Measurements from ENCODE around the gene DRAM2. TPM values are rescaled to one million over a fixed set of nuclear protein-coding genes. Genes with fewer than 3 reads are reported as not detected.
"Not testable (repeated sequence)": the region's sequence is repeated elsewhere in the genome, so short reads cannot be mapped to it uniquely, and the experiment has no call there.

Gene DRAM2
- total RNA-seq, 6 experiments from 2014 or later: 23.6 to 32.0 (median 28.9) TPM

- H3K9me3 Mint-ChIP-seq: peaks cover 15% of the 10 kb centered on the region; the same call in 1 of the 2 replicates
- H3K27ac Mint-ChIP-seq: no peak overlapping the region
- DNase-seq: no peak
- no peak for TF ChIP-seq CTCF (IDR thresholded peaks at IDR 0.05)
- H3K27me3 Mint-ChIP-seq (ENCODE audit: insufficient read depth): peaks cover 4% of the 10 kb centered on the region
- H3K4me3 Mint-ChIP-seq: no peak overlapping the region
- 0 out of 2 replicates have a peak, but pooled peaks cover 8% of the 10 kb centered on the region for H3K36me3 Mint-ChIP-seq (ENCODE audit: low read depth)
- peaks cover 36% of the 10 kb centered on the region for H3K4me1 Mint-ChIP-seq (ENCODE audit: low read depth)
These were observed 54.2 kb downstream of the DRAM2 start for GRCh38 chr1:111085676-111086075.

GRCh38 chr1:111084999-111085398 lies 54.9 kb downstream of the DRAM2 start:
- Mint-ChIP-seq H3K9me3 (peaks cover 15% of the 10 kb centered on the region; the same call in 1 of the 2 replicates), H3K4me1 (ENCODE audit: low read depth) (peaks cover 36% of the 10 kb centered on the region), H3K4me3 (no peak overlapping the region), H3K27ac (no peak overlapping the region), H3K36me3 (ENCODE audit: low read depth) (0 out of 2 replicates have a peak, but pooled peaks cover 8% of the 10 kb centered on the region), H3K27me3 (ENCODE audit: insufficient read depth) (peaks cover 4% of the 10 kb centered on the region)
- no peak for DNase-seq
- TF ChIP-seq CTCF (IDR thresholded peaks at IDR 0.05): no peak

DNA sequence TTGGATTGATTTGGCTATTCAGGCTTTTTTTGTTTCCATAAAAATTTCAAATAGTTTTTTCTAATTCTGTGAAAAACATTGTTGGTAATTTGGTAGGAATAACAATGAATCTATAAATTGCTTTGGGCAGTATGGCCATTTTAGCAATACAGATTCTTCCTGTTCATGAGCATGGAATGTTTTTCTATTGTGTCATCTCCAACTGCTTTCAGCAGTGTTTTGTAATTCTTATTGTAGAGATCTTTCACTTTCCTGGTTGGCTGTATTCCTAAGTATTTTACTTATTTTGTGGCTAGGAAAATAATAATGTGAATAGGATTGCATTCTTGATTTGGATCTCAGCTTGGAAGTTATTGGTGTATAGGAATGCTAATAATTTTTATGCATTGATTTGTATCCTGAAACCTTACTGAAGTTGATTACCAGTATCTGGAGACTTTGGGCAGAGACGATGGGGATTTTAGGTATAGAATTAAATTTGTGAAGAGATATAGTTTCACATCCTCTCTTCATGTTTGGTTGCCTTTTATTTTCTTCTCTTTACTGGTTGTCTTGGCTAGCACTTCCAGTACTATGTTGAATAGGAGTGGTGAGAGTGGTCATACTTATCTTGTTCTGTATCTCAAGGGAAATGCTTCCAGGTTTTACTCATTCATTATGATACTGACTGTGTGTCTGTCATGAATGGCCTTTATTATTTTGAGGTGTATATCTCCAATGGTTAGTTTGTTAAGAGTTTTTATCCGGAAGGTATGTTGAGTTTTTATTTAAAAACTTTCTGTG lies 57.3 kb downstream of the DRAM2 start:
- TF ChIP-seq CTCF (IDR thresholded peaks at IDR 0.05): no peak
- Mint-ChIP-seq H3K27me3 (ENCODE audit: insufficient read depth) (peaks cover 7% of the 10 kb centered on the region; the same call in 1 of the 2 replicates), H3K4me3 (peak overlapping the region; percentile 56), H3K27ac (peak overlapping the region; percentile 74), H3K9me3 (peaks cover 19% of the 10 kb centered on the region; the same call in 1 of the 2 replicates), H3K36me3 (ENCODE audit: low read depth) (0 out of 2 replicates have a peak, but pooled peaks cover 8% of the 10 kb centered on the region), H3K4me1 (ENCODE audit: low read depth) (peaks cover 36% of the 10 kb centered on the region)
- DNase-seq: peak; percentile 76

DNA sequence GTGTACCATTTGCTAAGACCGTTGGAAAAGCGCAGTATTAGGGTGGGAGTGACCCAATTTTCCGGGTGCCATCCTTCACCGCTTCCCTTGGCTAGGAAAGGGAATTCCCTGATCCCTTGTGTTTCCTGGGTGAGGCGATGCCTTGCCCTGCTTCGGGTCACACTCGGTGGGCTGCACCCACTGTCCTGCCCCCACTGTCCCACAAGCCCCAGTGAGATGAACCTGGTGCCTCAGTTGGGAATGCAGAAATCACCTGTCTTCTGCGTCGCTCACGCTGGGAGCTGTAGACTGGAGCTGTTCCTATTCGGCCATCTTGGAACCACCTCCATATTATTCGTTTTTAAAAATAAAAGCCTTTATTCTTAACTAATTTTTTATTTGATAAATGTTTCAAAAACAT lies 60.6 kb downstream of the DRAM2 start:
- H3K36me3 Mint-ChIP-seq (ENCODE audit: low read depth); H3K4me3 Mint-ChIP-seq; DNase-seq; H3K27ac Mint-ChIP-seq: not testable (repeated sequence)
- Mint-ChIP-seq H3K4me1 (ENCODE audit: low read depth) (peaks cover 31% of the 10 kb centered on the region), H3K9me3 (peaks cover 13% of the 10 kb centered on the region), H3K27me3 (ENCODE audit: insufficient read depth) (peaks cover 16% of the 10 kb centered on the region)

GRCh38 chr1:111077312-111077711 lies 62.6 kb downstream of the DRAM2 start:
- Mint-ChIP-seq H3K4me1 (ENCODE audit: low read depth) (peaks cover 11% of the 10 kb centered on the region), H3K9me3 (peaks cover 13% of the 10 kb centered on the region), H3K27me3 (ENCODE audit: insufficient read depth) (peaks cover 16% of the 10 kb centered on the region)
- not testable (repeated sequence) for DNase-seq; H3K36me3 Mint-ChIP-seq (ENCODE audit: low read depth); H3K4me3 Mint-ChIP-seq; H3K27ac Mint-ChIP-seq

Other genes starting within 250 kb of the DRAM2 start
- 10 to 100 TPM; 14.7 to 17.9 (median 17.2) TPM for gene LRIF1, start 176.2 kb downstream of the DRAM2 start, total RNA-seq (2021; fragmentation: NEBNext Ultra II Directional; extraction: Animal tissue kit (Norgen Biotek cat#: 25700))
- gene CEPT1, start 130 bp upstream of the DRAM2 start, total RNA-seq (2021; fragmentation: NEBNext Ultra II Directional; extraction: Animal tissue kit (Norgen Biotek cat#: 25700)): 10 to 100 TPM; 26.5 to 38.9 (median 33.5) TPM
- gene DENND2D, start 60.6 kb upstream of the DRAM2 start, total RNA-seq (2021; fragmentation: NEBNext Ultra II Directional; extraction: Animal tissue kit (Norgen Biotek cat#: 25700)): 1 to 10 TPM in 5 of 6 experiments, under 1 TPM in 1; 0.92 to 4.0 (median 3.7) TPM
- under 1 TPM in 3 of 6 experiments, not detected in 3; 0.35 to 0.64 (median 0.57) TPM for gene CHI3L2, start 87.6 kb upstream of the DRAM2 start, total RNA-seq (2021; fragmentation: NEBNext Ultra II Directional; extraction: Animal tissue kit (Norgen Biotek cat#: 25700))
- gene CHIA, start 150.8 kb upstream of the DRAM2 start, total RNA-seq (2021; fragmentation: NEBNext Ultra II Directional; extraction: Animal tissue kit (Norgen Biotek cat#: 25700)): not detected